ENCODE results near the gene SULT1A2.
"Not testable (repeated sequence)": the region's sequence is repeated elsewhere in the genome, so short reads cannot be mapped to it uniquely, and the experiment has no call there.

Gene SULT1A2

GRCh38 chr16:28554634-28555423 is 42.0 kb downstream of the SULT1A2 start:
- DNase-seq, result no peak

DNA sequence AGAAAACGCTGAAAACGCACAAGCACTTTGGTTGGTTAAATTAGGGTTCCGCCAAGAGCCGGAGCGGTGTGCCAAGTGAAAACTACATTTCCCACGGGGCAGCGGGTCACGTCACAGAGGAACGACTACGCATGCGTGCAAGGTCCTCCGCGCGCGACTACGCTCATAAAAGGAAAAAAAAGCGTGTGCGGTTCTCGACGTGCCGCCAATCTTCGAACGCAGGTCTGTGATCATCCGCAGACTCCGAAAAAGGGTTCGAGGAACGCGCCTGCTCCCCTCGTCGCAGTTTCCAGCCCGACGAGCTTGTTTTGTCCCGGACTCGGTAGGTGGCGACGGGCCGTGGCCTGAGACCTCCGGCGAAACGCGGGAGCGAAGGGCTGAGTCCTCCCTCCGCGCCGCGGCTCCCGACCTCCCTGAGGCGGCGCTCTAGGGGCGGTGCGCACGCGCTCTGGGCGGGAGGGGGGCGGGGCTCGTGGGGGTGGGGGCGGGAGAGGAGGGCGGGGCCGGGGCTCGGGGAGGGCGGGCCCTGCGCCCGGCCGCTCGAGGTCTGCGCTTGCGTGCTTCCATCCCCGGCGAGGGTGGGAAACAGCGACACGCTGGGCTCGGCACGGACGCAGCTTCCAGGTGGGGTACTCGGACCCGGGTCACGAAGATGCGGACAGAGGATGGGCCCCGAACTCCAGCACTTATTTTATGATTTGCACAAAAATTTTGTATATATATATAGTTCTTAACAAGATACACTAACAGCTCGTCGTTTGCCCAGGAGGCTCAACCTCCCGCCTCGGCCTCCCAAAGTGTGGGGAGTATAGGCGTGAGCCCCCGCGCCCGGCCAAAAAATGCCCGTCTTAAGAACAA is 42.8 kb downstream of the SULT1A2 start, which contains the start of gene SGF29:
SGF29 (plus strand) TSS at position 145 of the 858 bp plus-strand sequence. CDS start 27,150 bp downstream, outside the sequence.
- DNase-seq, result peak; percentile 92

GRCh38 chr16:28549301-28549899 is 47.5 kb downstream of the SULT1A2 start:
- no peak for DNase-seq

- no peak for DNase-seq
These were observed 48.5 kb downstream of the SULT1A2 start for GRCh38 chr16:28548306-28548802.

- DNase-seq, result no peak
These were observed 50.2 kb downstream of the SULT1A2 start for GRCh38 chr16:28546626-28547025.

DNA sequence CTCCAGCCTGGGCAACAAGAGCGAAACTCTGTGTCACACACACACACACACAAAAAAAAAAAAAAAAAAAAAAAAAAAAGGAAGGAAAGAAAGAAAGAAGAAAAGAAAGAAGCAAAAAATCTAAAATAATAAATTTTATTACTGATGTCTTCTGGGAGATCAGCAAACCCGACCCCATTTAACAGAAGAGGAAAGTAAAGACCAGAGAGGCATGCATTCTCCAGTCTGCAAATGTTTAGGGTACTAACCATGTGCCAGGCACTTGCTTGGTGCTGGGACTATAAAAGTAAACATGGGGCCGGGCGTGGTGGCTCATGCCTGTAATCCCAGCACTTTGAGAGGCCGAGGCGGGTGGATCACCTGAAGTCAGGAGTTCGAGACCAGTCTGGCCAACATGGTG is 50.9 kb downstream of the SULT1A2 start:
- not testable (repeated sequence) for DNase-seq

DNA sequence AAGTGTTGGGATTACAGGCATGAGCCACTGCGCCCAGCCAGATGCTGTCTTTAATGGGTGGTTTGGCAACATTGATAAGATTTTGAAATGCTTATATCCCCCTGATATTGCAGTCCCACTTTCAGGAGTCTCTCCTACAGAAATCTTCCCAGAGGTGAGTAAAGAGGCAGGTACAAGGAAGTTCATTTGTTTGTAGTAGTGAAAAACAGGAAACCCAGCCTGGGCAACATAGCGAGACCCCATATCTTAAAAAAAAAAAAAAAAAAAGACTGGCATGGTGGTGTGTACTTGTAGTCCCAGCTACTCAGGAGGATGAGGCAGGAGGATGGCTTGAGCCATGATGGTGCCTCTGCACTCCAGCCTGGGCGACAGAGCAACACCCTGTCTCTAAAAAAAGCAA is 51.9 kb downstream of the SULT1A2 start:
- no peak for DNase-seq

- no peak for DNase-seq
These were observed 53.8 kb downstream of the SULT1A2 start for GRCh38 chr16:28543072-28543471.

DNA sequence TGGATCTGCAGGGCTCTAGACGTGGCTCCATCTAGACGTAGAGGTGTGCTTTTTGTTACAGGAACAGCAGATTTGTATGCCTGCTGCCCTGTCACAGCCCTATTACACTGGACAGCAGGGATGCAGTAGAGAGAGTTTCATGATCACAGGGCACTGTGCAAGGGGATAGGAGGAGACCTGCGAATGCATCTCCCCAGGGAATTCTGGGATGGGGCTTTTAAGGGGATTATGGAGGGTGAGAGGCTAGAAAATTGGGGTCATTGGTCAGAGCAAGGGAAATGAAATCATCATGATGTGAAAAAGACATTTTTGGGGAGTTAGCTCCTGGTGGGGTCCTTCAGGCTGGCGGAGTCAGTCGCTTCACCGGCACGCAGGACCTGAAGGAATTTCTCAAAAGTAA is 54.2 kb downstream of the SULT1A2 start:
- DNase-seq, result no peak
